GM21360 (cell line): Measurements from ENCODE around the gene TCF25.
"Not testable (repeated sequence)": the region's sequence is repeated elsewhere in the genome, so short reads cannot be mapped to it uniquely, and the experiment has no call there.

Experiments used
- ATAC-seq: cut with Tn5 transposase; IDR thresholded peaks from one replicate; pipeline ENCODE4 v1.9.1; 2021; ENCODE audit warnings: mild to moderate bottlenecking, moderate library complexity; ENCODE audit not compliant: unreplicated experiment

Gene TCF25

GRCh38 chr16:89873109-89873971, at the start of gene TCF25:
Gene TCF25 (plus strand): TSS chr16:89873592. CDS start chr16:89873668, 76 bp downstream.
- peak; percentile 36 for ATAC-seq

GRCh38 chr16:89823824-89824148, 49.6 kb upstream of the TCF25 start:
- not testable (repeated sequence) for ATAC-seq

- ATAC-seq, result no peak
These were observed 46.6 kb upstream of the TCF25 start for GRCh38 chr16:89826531-89827382.

- ATAC-seq, result no peak
These were observed 45.8 kb upstream of the TCF25 start for GRCh38 chr16:89827383-89828198.

GRCh38 chr16:89828199-89828869, 45.1 kb upstream of the TCF25 start, which contains the start of gene SPIRE2:
Gene SPIRE2 (plus strand): TSS chr16:89828475. CDS start chr16:89828551, 76 bp downstream.
- ATAC-seq, result no peak

GRCh38 chr16:89828870-89829629, 44.3 kb upstream of the TCF25 start:
- no peak for ATAC-seq

GRCh38 chr16:89829630-89830437, 43.6 kb upstream of the TCF25 start:
- no peak for ATAC-seq

GRCh38 chr16:89831810-89832328, 41.5 kb upstream of the TCF25 start:
- no peak for ATAC-seq

GRCh38 chr16:89833664-89834363, 39.6 kb upstream of the TCF25 start:
- not testable (repeated sequence) for ATAC-seq

GRCh38 chr16:89834813-89835363, 38.5 kb upstream of the TCF25 start:
- not testable (repeated sequence) for ATAC-seq

- ATAC-seq, result not testable (repeated sequence)
These were observed 36.9 kb upstream of the TCF25 start for GRCh38 chr16:89836484-89836883.

- no peak for ATAC-seq
These were observed 36.3 kb upstream of the TCF25 start for GRCh38 chr16:89837014-89837546.

GRCh38 chr16:89841275-89841674, 32.1 kb upstream of the TCF25 start:
- no peak for ATAC-seq

- ATAC-seq, result no peak
These were observed 30.7 kb upstream of the TCF25 start for GRCh38 chr16:89842471-89843408.

- ATAC-seq, result no peak
These were observed 29.7 kb upstream of the TCF25 start for GRCh38 chr16:89843409-89844350.
